ENCODE data around the gene MMD2.

- TF ChIP-seq CTCF (IDR thresholded peaks at IDR 0.05; ENCODE audit: insufficient read depth, low read depth, low read length) (no peak), EZH2 (IDR thresholded peaks at IDR 0.05; ENCODE audit: insufficient read depth, low read length) (no peak)
These were observed 70.8 kb downstream of the MMD2 start for GRCh38 chr7:4888161-4888560.
